GM12878 (cell line): ENCODE data around the gene IL4. TPM values are rescaled to one million over a fixed set of nuclear protein-coding genes. Genes with fewer than 3 reads are reported as not detected.

Experiments
- ATF7 ChIP-seq: fragments of 450-650 bp; IDR thresholded peaks from 2 replicates; pipeline ENCODE4 v1.6.1; 2016; ENCODE audit warnings: low read depth, mild to moderate bottlenecking
- CBX5 ChIP-seq: sonication (generic); IDR thresholded peaks from 2 replicates; pipeline ENCODE4 v1.6.1; 2016; ENCODE audit warnings: low read depth, moderate library complexity, mild to moderate bottlenecking, inconsistent platforms
- CHD1 ChIP-seq: IDR thresholded peaks from 2 replicates; pipeline ENCODE4 v1.6.1; 2012; ENCODE audit warnings: low read depth, low read length, improper control_type of control experiment
- FOS ChIP-seq: IDR thresholded peaks from 3 replicates; pipeline ENCODE4 v1.6.1; 2011; ENCODE audit warnings: borderline replicate concordance; ENCODE audit not compliant: insufficient read length; ENCODE audit errors: extremely low read depth
- IKZF1 ChIP-seq: fragments of 450-650 bp; conservative IDR thresholded peaks from 2 replicates; pipeline ENCODE4 v1.6.1; 2017; ENCODE audit warnings: antibody characterized with exemption, mild to moderate bottlenecking
- IRF4 ChIP-seq: IDR thresholded peaks from 2 replicates; pipeline ENCODE4 v1.6.1; 2011; ENCODE audit warnings: low read depth, low read length
- LARP7 ChIP-seq: fragments of 450-650 bp; IDR thresholded peaks from 2 replicates; pipeline ENCODE4 v1.6.1; 2017; ENCODE audit warnings: mild to moderate bottlenecking
- MEF2A ChIP-seq: IDR thresholded peaks from 2 replicates; pipeline ENCODE4 v1.6.1; 2011; ENCODE audit warnings: low read depth, mild to moderate bottlenecking, low read length, moderate library complexity; ENCODE audit not compliant: insufficient read depth
- MLLT1 ChIP-seq: fragments of 450-650 bp; IDR thresholded peaks from 2 replicates; pipeline ENCODE4 v1.6.1; 2016; ENCODE audit warnings: mild to moderate bottlenecking
- NFXL1 ChIP-seq: fragments of 450-650 bp; IDR thresholded peaks from 2 replicates; pipeline ENCODE4 v1.6.1; 2017; ENCODE audit warnings: antibody characterized with exemption, mild to moderate bottlenecking, borderline replicate concordance
- NR2C1 ChIP-seq: fragments of 450-650 bp; IDR thresholded peaks from 2 replicates; pipeline ENCODE4 v1.6.1; 2017; ENCODE audit warnings: antibody characterized with exemption, mild to moderate bottlenecking, moderate library complexity
- RELB ChIP-seq: fragments of 450-650 bp; IDR thresholded peaks from 2 replicates; pipeline ENCODE4 v1.6.1; 2017; ENCODE audit warnings: low read depth, mild to moderate bottlenecking, moderate library complexity
- SIN3A ChIP-seq: IDR thresholded peaks from 2 replicates; pipeline ENCODE4 v1.6.1; 2012; ENCODE audit warnings: low read depth, low read length, improper control_type of control experiment
- SIX5 ChIP-seq: IDR thresholded peaks from 2 replicates; pipeline ENCODE4 v1.6.1; 2011; ENCODE audit warnings: mild to moderate bottlenecking, low read depth, low read length, moderate library complexity; ENCODE audit not compliant: severe bottlenecking
- SMAD5 ChIP-seq: IDR thresholded peaks from 2 replicates; pipeline ENCODE4 v1.6.1; 2016; ENCODE audit warnings: antibody characterized with exemption, low read depth
- TAF1 ChIP-seq: IDR thresholded peaks from 2 replicates; pipeline ENCODE4 v1.6.1; 2011; ENCODE audit warnings: mild to moderate bottlenecking, low read depth, low read length, borderline replicate concordance
- YY1 ChIP-seq: IDR thresholded peaks from 2 replicates; pipeline ENCODE4 v1.6.1; 2011; ENCODE audit warnings: low read depth, mild to moderate bottlenecking, low read length
- ZNF622 ChIP-seq: fragments of 450-650 bp; IDR thresholded peaks from 2 replicates; pipeline ENCODE4 v1.6.1; 2017; ENCODE audit warnings: mild to moderate bottlenecking, inconsistent platforms
- polyA plus RNA-seq, 11 experiments: library from polyadenylated mRNA; depleted of rRNA in 4 of 11; unstranded in 6 of 11; stranded (reverse) in 5 of 11; fragments of >200 nt; fragmentation: Nextera tagmentation in 4 of 11; fragmentation: Illumina TruSeq in 1 of 11; extraction: Ambion mirVana in 4 of 11; extraction: Trizol in 1 of 11; gene quantifications; 1 replicate in 1 of 11; 2 replicates in 10 of 11; pipeline versions ENCODE4 v1.2.1 to v1.2.3, GENCODE V29; 2011 to 2016; ENCODE audit warnings: inconsistent platforms in 2 of 11, missing spikeins in 2 of 11, low read depth in 1 of 11
- total RNA-seq, 4 experiments: library from RNA; depleted of rRNA in 3 of 4; stranded (reverse); fragments of >200 nt in 3 of 4; fragmentation: Illumina TruSeq in 1 of 4; extraction: Trizol in 1 of 4; gene quantifications; 2 replicates each; pipeline versions ENCODE4 v1.2.1 to v1.2.3, GENCODE V29; 2013 to 2021
- TF ChIP-seq, protein P1 (sequence below): fragments of 450-650 bp; IDR thresholded peaks from 2 replicates; pipeline ENCODE4 v1.6.1; 2016; ENCODE audit warnings: mild to moderate bottlenecking, moderate library complexity, borderline replicate concordance

Gene IL4
- total and polyA plus RNA-seq, 10 of the 15 experiments (the other 5 are each of a cell fraction or from before 2014, with no cell fraction given) = 0.20 to 0.80 (median 0.50) TPM; not detected in 7

DNA sequence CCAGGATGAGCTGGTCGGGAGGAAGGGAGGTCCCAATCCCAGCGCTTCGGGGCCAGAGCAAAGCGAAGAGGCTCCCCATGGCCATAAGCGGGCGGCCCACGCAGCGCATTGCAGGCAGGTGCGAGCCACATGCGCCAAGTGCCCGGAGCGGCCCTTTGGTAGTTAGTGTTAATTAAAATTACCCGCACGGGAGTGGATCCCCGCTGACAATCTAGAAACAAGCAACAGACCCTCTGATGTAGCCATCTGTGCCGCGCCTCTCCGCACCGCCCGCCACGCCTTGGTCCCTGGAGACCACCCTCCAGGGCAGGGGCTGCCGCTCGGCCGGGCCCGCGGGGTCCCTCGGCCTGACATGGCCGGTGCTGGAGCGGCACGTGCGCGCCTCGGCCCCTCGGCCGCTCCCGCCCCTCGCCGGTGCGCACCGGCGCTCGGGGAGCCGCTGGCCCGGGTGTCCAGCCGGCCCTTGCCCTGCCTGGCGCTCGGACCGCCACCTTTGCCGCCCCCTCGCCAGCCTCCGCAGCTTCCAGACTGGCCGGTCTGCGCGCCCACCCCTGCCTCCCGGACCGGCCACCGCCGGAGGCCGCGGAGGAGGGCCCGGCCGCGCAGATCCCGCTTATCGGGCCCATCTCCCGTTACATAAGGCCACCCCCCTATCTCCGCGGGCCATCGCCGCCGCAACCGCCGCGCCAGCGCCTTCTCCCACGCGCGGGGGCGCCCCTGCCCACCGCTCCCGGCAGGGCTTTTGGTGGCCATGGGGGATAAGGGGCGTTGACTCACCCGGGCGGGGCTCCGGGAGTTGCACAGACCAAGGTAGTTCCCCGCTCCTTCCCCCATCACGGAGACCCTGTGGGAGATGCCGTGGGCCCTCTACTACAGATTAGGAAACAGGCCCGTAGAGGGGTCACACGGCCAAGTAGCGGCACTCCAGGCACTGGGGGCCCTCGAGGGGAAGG, 17.7 kb upstream of the IL4 start (continued):
- TF ChIP-seq RELB (no peak), CHD1 (no peak), LARP7 (peak; percentile 43; the same call in 1 of the 2 replicates), NR2C1 (no peak), CBX5 (no peak), MEF2A (no peak), TAF1 (no peak), SIX5 (no peak), SIN3A (no peak), SMAD5 (no peak), MLLT1 (no peak), FOS (no peak), ZNF622 (no peak), ATF7 (no peak), NFXL1 (no peak), IKZF1 (peak; percentile 51), IRF4 (no peak), YY1 (peak; percentile 31; the same call in 1 of the 2 replicates)
- TF ChIP-seq, protein P1, sequence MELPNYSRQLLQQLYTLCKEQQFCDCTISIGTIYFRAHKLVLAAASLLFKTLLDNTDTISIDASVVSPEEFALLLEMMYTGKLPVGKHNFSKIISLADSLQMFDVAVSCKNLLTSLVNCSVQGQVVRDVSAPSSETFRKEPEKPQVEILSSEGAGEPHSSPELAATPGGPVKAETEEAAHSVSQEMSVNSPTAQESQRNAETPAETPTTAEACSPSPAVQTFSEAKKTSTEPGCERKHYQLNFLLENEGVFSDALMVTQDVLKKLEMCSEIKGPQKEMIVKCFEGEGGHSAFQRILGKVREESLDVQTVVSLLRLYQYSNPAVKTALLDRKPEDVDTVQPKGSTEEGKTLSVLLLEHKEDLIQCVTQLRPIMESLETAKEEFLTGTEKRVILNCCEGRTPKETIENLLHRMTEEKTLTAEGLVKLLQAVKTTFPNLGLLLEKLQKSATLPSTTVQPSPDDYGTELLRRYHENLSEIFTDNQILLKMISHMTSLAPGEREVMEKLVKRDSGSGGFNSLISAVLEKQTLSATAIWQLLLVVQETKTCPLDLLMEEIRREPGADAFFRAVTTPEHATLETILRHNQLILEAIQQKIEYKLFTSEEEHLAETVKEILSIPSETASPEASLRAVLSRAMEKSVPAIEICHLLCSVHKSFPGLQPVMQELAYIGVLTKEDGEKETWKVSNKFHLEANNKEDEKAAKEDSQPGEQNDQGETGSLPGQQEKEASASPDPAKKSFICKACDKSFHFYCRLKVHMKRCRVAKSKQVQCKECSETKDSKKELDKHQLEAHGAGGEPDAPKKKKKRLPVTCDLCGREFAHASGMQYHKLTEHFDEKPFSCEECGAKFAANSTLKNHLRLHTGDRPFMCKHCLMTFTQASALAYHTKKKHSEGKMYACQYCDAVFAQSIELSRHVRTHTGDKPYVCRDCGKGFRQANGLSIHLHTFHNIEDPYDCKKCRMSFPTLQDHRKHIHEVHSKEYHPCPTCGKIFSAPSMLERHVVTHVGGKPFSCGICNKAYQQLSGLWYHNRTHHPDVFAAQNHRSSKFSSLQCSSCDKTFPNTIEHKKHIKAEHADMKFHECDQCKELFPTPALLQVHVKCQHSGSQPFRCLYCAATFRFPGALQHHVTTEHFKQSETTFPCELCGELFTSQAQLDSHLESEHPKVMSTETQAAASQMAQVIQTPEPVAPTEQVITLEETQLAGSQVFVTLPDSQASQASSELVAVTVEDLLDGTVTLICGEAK = no peak
